Erythroblast (primary cell): ENCODE data around the gene NUTM2G.
"Not testable (repeated sequence)": the region's sequence is repeated elsewhere in the genome, so short reads cannot be mapped to it uniquely, and the experiment has no call there.

ENCODE experiments used
- GATA1 ChIP-seq: IDR thresholded peaks from 2 replicates; pipeline ENCODE4 v1.6.1; 2011; ENCODE audit warnings: low read depth, mild to moderate bottlenecking, control low read depth, low read length, moderate library complexity
- POLR2A ChIP-seq: IDR thresholded peaks from 2 replicates; pipeline ENCODE4 v1.6.1; 2011; ENCODE audit warnings: mild to moderate bottlenecking, low read length

DNA sequence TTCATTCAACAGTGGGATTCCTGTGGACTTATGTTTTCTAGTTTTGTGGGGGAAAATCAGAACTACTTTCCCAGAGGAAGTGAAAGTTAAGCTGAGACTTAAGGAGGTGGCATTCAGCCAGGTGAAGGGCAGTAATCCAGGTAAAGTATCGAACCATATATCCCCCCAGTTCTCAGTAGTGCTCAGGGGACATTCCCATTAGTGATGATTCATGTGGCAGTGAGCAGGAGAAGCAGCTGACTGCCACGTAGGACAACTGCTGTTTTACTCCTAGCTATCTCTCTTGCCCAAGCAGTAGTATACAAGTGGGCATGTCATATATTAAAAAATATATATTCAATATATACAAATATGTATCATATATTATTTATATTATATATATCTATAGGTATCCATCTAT is 13.1 kb upstream of the NUTM2G start:
- not testable (repeated sequence) for TF ChIP-seq POLR2A, GATA1
